Endometrial microvascular endothelial cells (primary cell): ENCODE data around the gene DRD3. TPM values are rescaled to one million over a fixed set of nuclear protein-coding genes. Genes with fewer than 3 reads are reported as not detected.

Source experiments
- in situ Hi-C: cut with HindIII; loops from 2 replicates; pipeline ENCODE4 v1.10.0; 2017; ENCODE audit warnings: low sequenced_read_pairs, low pct_unique_long_range_greater_than_20kb; ENCODE audit errors: inconsistent ontology term
- total RNA-seq: library from RNA; depleted of rRNA; stranded (reverse); fragments of >200 nt; gene quantifications from one replicate; pipeline ENCODE4 v1.2.3, GENCODE V29; 2015; ENCODE audit errors: inconsistent ontology term

The DRD3 gene
- total RNA-seq, 1 donor from 2014 or later: not detected

GRCh38 chr3:114194750-114195149, 15.9 kb upstream of the DRD3 start:
- in situ Hi-C loops: no loop called here

- in situ Hi-C loops: no loop called here
These were observed 13.3 kb upstream of the DRD3 start for GRCh38 chr3:114192136-114192535.

- in situ Hi-C loops: no loop called here
These were observed 7.6 kb upstream of the DRD3 start for GRCh38 chr3:114186501-114186900.

- in situ Hi-C loops: no loop called here
These were observed 723 bp upstream of the DRD3 start for GRCh38 chr3:114179575-114179974.

- in situ Hi-C loops: no loop called here
These were observed 2.0 kb downstream of the DRD3 start for GRCh38 chr3:114176890-114177289.

- in situ Hi-C loops: no loop called here
These were observed 2.4 kb downstream of the DRD3 start for GRCh38 chr3:114176487-114176886.

- in situ Hi-C loops: no loop called here
These were observed 3.5 kb downstream of the DRD3 start for GRCh38 chr3:114175204-114175987.

- in situ Hi-C loops: no loop called here
These were observed 7.2 kb downstream of the DRD3 start for GRCh38 chr3:114171677-114172076.

GRCh38 chr3:114168150-114168549, 10.7 kb downstream of the DRD3 start:
- in situ Hi-C loops: no loop called here

- in situ Hi-C loops: no loop called here
These were observed 21.5 kb downstream of the DRD3 start for GRCh38 chr3:114157321-114157720.

GRCh38 chr3:114155370-114155821, 23.5 kb downstream of the DRD3 start:
- in situ Hi-C loops: no loop called here

GRCh38 chr3:114154321-114154821, 24.5 kb downstream of the DRD3 start:
- in situ Hi-C loops: no loop called here

- in situ Hi-C loops: no loop called here
These were observed 26.2 kb downstream of the DRD3 start for GRCh38 chr3:114152519-114153151.

- in situ Hi-C loops: no loop called here
These were observed 27.8 kb downstream of the DRD3 start for GRCh38 chr3:114151091-114151490.

- in situ Hi-C loops: no loop called here
These were observed 31.6 kb downstream of the DRD3 start for GRCh38 chr3:114147251-114147650.

- in situ Hi-C loops: no loop called here
These were observed 33.8 kb downstream of the DRD3 start for GRCh38 chr3:114144909-114145688.

GRCh38 chr3:114143817-114144216, 35.0 kb downstream of the DRD3 start:
- in situ Hi-C loops: no loop called here

GRCh38 chr3:114139836-114140235, 39.0 kb downstream of the DRD3 start:
- in situ Hi-C loops: no loop called here

GRCh38 chr3:114133947-114134346, 44.9 kb downstream of the DRD3 start:
- in situ Hi-C loops: no loop called here
